SK-N-SH treated with all-trans-retinoic acid at 6 μM for 48 hours (cell line): ENCODE data around the gene NUP214.

Source experiments
- ATAC-seq: fragments of 200-7000 bp; cut with Tn5 transposase; 3 replicates; pipeline ENCODE4 v1.9.1; 2020; ENCODE audit warnings: mild to moderate bottlenecking, moderate library complexity
- ARNTL ChIP-seq: fragments of 450-650 bp; formaldehyde crosslinking; IDR thresholded peaks from 2 replicates; pipeline ENCODE4 v1.5.0; 2020; ENCODE audit warnings: low read depth, mild to moderate bottlenecking, moderate library complexity, borderline replicate concordance
- BACH2 ChIP-seq: fragments of 250-450 bp; sonication (Bioruptor Pico); IDR thresholded peaks from 2 replicates; pipeline ENCODE4 v1.9.0; 2021; ENCODE audit warnings: mild to moderate bottlenecking, borderline replicate concordance
- CREB5 ChIP-seq: fragments of 250-450 bp; sonication (Bioruptor Pico); IDR thresholded peaks from 2 replicates; pipeline ENCODE4 v1.5.1; 2020; ENCODE audit warnings: low read depth, mild to moderate bottlenecking, moderate library complexity
- CSDC2 ChIP-seq: fragments of 250-450 bp; sonication (Bioruptor Pico); IDR thresholded peaks from 2 replicates; pipeline ENCODE4 v1.5.0; 2020; ENCODE audit warnings: mild to moderate bottlenecking, moderate library complexity
- ESRRG ChIP-seq: fragments of 250-450 bp; sonication (Bioruptor Pico); IDR thresholded peaks from 2 replicates; pipeline ENCODE4 v1.6.1; 2021; ENCODE audit warnings: mild to moderate bottlenecking
- GLIS3 ChIP-seq: fragments of 250-450 bp; sonication (Bioruptor Pico); IDR thresholded peaks from 2 replicates; pipeline ENCODE4 v1.5.0; 2020; ENCODE audit warnings: mild to moderate bottlenecking, moderate library complexity
- OSR1 ChIP-seq: fragments of 250-450 bp; sonication (Bioruptor Pico); IDR thresholded peaks from 2 replicates; pipeline ENCODE4 v1.8.0; 2022; ENCODE audit warnings: moderate library complexity, mild to moderate bottlenecking, inconsistent platforms
- PATZ1 ChIP-seq: fragments of 250-450 bp; sonication (Bioruptor Pico); IDR thresholded peaks from 2 replicates; pipeline ENCODE4 v1.8.0; 2020; ENCODE audit warnings: mild to moderate bottlenecking, moderate library complexity, borderline replicate concordance
- POU6F1 ChIP-seq: fragments of 250-450 bp; sonication (Bioruptor Pico); IDR thresholded peaks from 2 replicates; pipeline ENCODE4 v1.8.0; 2021; ENCODE audit warnings: low read depth, mild to moderate bottlenecking, moderate library complexity, borderline replicate concordance
- PPARA ChIP-seq: fragments of 250-450 bp; sonication (Bioruptor Pico); IDR thresholded peaks from 2 replicates; pipeline ENCODE4 v1.5.0; 2020; ENCODE audit warnings: mild to moderate bottlenecking, borderline replicate concordance
- RARB ChIP-seq: fragments of 250-450 bp; sonication (Bioruptor Pico); IDR thresholded peaks from 2 replicates; pipeline ENCODE4 v1.8.0; 2021; ENCODE audit warnings: mild to moderate bottlenecking, moderate library complexity
- SNAI2 ChIP-seq: fragments of 250-450 bp; sonication (Bioruptor Pico); IDR thresholded peaks from 2 replicates; pipeline ENCODE4 v1.5.0; 2020; ENCODE audit warnings: mild to moderate bottlenecking, moderate library complexity
- TCF4 ChIP-seq: fragments of 250-450 bp; sonication (Bioruptor Pico); IDR thresholded peaks from 2 replicates; pipeline ENCODE4 v1.8.0; 2021; ENCODE audit warnings: mild to moderate bottlenecking, moderate library complexity, borderline replicate concordance
- TOX ChIP-seq: fragments of 250-450 bp; sonication (Bioruptor Pico); IDR thresholded peaks from 2 replicates; pipeline ENCODE4 v1.8.0; 2021; ENCODE audit warnings: mild to moderate bottlenecking, moderate library complexity, borderline replicate concordance
- TSHZ2 ChIP-seq: fragments of 250-450 bp; sonication (Bioruptor Pico); IDR thresholded peaks from 2 replicates; pipeline ENCODE4 v1.5.0; 2020; ENCODE audit warnings: mild to moderate bottlenecking, moderate library complexity
- ZC3H10 ChIP-seq: fragments of 250-450 bp; sonication (Bioruptor Pico); IDR thresholded peaks from 2 replicates; pipeline ENCODE4 v1.5.1; 2021; ENCODE audit warnings: mild to moderate bottlenecking, moderate library complexity
- ZFP3 ChIP-seq: fragments of 250-450 bp; sonication (Bioruptor Pico); IDR thresholded peaks from 2 replicates; pipeline ENCODE4 v1.5.0; 2020; ENCODE audit warnings: mild to moderate bottlenecking, moderate library complexity
- ZFP30 ChIP-seq: fragments of 450-650 bp; formaldehyde crosslinking; IDR thresholded peaks from 2 replicates; pipeline ENCODE4 v1.5.0; 2022; ENCODE audit warnings: mild to moderate bottlenecking, moderate library complexity
- ZNF565 ChIP-seq: fragments of 450-650 bp; formaldehyde crosslinking; conservative IDR thresholded peaks from 2 replicates; pipeline ENCODE4 v1.5.0; 2020; ENCODE audit warnings: low read depth, mild to moderate bottlenecking, moderate library complexity
- ZNF70 ChIP-seq: fragments of 450-650 bp; formaldehyde crosslinking; IDR thresholded peaks from 2 replicates; pipeline ENCODE4 v1.5.0; 2020; ENCODE audit warnings: mild to moderate bottlenecking, moderate library complexity
- ZNF8 ChIP-seq: fragments of 450-650 bp; formaldehyde crosslinking; IDR thresholded peaks from 2 replicates; pipeline ENCODE4 v1.5.0; 2020; ENCODE audit warnings: mild to moderate bottlenecking, moderate library complexity

NUP214 gene

GRCh38 chr9:131092030-131092429, 33.4 kb upstream of the NUP214 start:
- no peak for TF ChIP-seq POU6F1 (CRISPR knock-in tag)
- TF ChIP-seq ZNF70 (CRISPR knock-in tag) = no peak
- no peak for TF ChIP-seq ESRRG
- TF ChIP-seq CREB5 (CRISPR knock-in tag) = no peak
- ATAC-seq = no peak

GRCh38 chr9:131092548-131093440, 32.6 kb upstream of the NUP214 start:
- TF ChIP-seq RARB (CRISPR knock-in tag) (no peak), GLIS3 (CRISPR knock-in tag) (no peak), PPARA (no peak), TCF4 (CRISPR knock-in tag) (no peak), POU6F1 (CRISPR knock-in tag) (no peak), PATZ1 (CRISPR knock-in tag) (no peak), TOX (CRISPR knock-in tag) (no peak), OSR1 (no peak), ZC3H10 (CRISPR knock-in tag) (no peak), ESRRG (no peak), ZNF565 (CRISPR knock-in tag) (no peak), BACH2 (CRISPR knock-in tag) (no peak), ZFP3 (CRISPR knock-in tag) (no peak), ARNTL (no peak), TSHZ2 (CRISPR knock-in tag) (no peak), ZFP30 (CRISPR knock-in tag) (no peak), CSDC2 (CRISPR knock-in tag) (no peak), ZNF8 (CRISPR knock-in tag) (no peak), ZNF70 (CRISPR knock-in tag) (no peak)
- TF ChIP-seq, all 23 proteins: peak for 0
- no peak for ATAC-seq

- no peak for ATAC-seq
- TF ChIP-seq GLIS3 (CRISPR knock-in tag) (no peak), CREB5 (CRISPR knock-in tag) (no peak), BACH2 (CRISPR knock-in tag) (no peak), SNAI2 (no peak), TCF4 (CRISPR knock-in tag) (no peak), ZNF8 (CRISPR knock-in tag) (no peak), ZNF565 (CRISPR knock-in tag) (no peak), ARNTL (no peak)
- TF ChIP-seq, all 23 proteins: peak for 0
Observed at GRCh38 chr9:131094015-131094414, 31.4 kb upstream of the NUP214 start.
